GM23338 (cell line): Measurements from ENCODE around the gene TVP23A. TPM values are rescaled to one million over a fixed set of nuclear protein-coding genes. Genes with fewer than 3 reads are reported as not detected.
"Not testable (repeated sequence)": the region's sequence is repeated elsewhere in the genome, so short reads cannot be mapped to it uniquely, and the experiment has no call there.

Experiments used
- ATAC-seq: fragments of 200-7000 bp; cut with Tn5 transposase; 3 replicates; pipeline ENCODE4 v1.9.1; 2020
- DNase-seq: peaks from one replicate; pipeline ENCODE4 v3.0.0-alpha.2; 2015; ENCODE audit warnings: low spot score
- H2AFZ ChIP-seq: fragments of 200-600 bp; sonication (generic); 2 replicates; pipeline ENCODE4 v1.8.0; 2016; ENCODE audit warnings: antibody characterized with exemption, mild to moderate bottlenecking, moderate library complexity
- H3F3A ChIP-seq: fragments of 200-600 bp; sonication (generic); replicated peaks from 2 replicates; pipeline ENCODE4 v1.8.0; 2017; ENCODE audit warnings: antibody characterized with exemption, mixed run types, low read depth
- H3K27ac ChIP-seq: fragments of 200-600 bp; sonication (generic); 2 replicates; pipeline ENCODE4 v1.6.1; 2016; ENCODE audit warnings: low read depth
- H3K27me3 ChIP-seq: fragments of 200-600 bp; sonication (generic); 2 replicates; pipeline ENCODE4 v1.8.0; 2016; ENCODE audit warnings: mild to moderate bottlenecking, mixed run types, moderate library complexity; ENCODE audit not compliant: insufficient read depth
- H3K36me3 ChIP-seq: fragments of 200-600 bp; sonication (generic); 2 replicates; pipeline ENCODE4 v1.8.0; 2016; ENCODE audit warnings: mild to moderate bottlenecking; ENCODE audit not compliant: insufficient read depth
- H3K4me1 ChIP-seq: fragments of 200-600 bp; sonication (generic); 2 replicates; pipeline ENCODE4 v1.8.0; 2016; ENCODE audit warnings: mild to moderate bottlenecking, moderate library complexity; ENCODE audit not compliant: insufficient read depth
- H3K4me2 ChIP-seq: fragments of 200-600 bp; sonication (generic); 2 replicates; pipeline ENCODE4 v1.7.1; 2017; ENCODE audit warnings: mixed run types
- H3K4me3 ChIP-seq: fragments of 200-600 bp; sonication (generic); 2 replicates; pipeline ENCODE4 v1.6.1; 2016; ENCODE audit warnings: mixed run types
- H3K79me2 ChIP-seq: fragments of 200-600 bp; sonication (generic); replicated peaks from 2 replicates; pipeline ENCODE4 v1.8.0; 2017; ENCODE audit warnings: mild to moderate bottlenecking; ENCODE audit not compliant: insufficient read depth
- H3K9me2 ChIP-seq: fragments of 200-600 bp; sonication (generic); 2 replicates; pipeline ENCODE4 v1.8.0; 2017; ENCODE audit not compliant: insufficient read depth
- H4K20me1 ChIP-seq: fragments of 200-600 bp; sonication (generic); replicated peaks from 2 replicates; pipeline ENCODE4 v1.8.0; 2017; ENCODE audit warnings: mild to moderate bottlenecking; ENCODE audit not compliant: insufficient read depth
- H3K27ac Mint-ChIP-seq: 2 replicates; pipeline ENCODE4 v1.8.0; 2020; ENCODE audit warnings: inconsistent platforms, mild to moderate bottlenecking, moderate library complexity, mixed read lengths
- H3K27me3 Mint-ChIP-seq: 3 replicates; pipeline ENCODE4 v1.8.0; 2022; ENCODE audit warnings: low read depth, mild to moderate bottlenecking, moderate library complexity, mixed read lengths, inconsistent platforms; ENCODE audit not compliant: insufficient read depth, poor library complexity
- H3K36me3 Mint-ChIP-seq: 3 replicates; pipeline ENCODE4 v1.8.0; 2021; ENCODE audit warnings: low read depth, mild to moderate bottlenecking, inconsistent platforms, moderate library complexity, mixed read lengths
- H3K4me1 Mint-ChIP-seq: 3 replicates; pipeline ENCODE4 v1.8.0; 2020; ENCODE audit warnings: mild to moderate bottlenecking, inconsistent platforms, mixed read lengths
- H3K4me3 Mint-ChIP-seq: 3 replicates; pipeline ENCODE4 v1.8.0; 2021; ENCODE audit warnings: moderate library complexity, mild to moderate bottlenecking, inconsistent platforms, mixed read lengths
- H3K9me3 Mint-ChIP-seq: 3 replicates; pipeline ENCODE4 v1.8.0; 2020; ENCODE audit warnings: moderate library complexity, mild to moderate bottlenecking, inconsistent platforms, mixed read lengths
- CREB1 ChIP-seq: fragments of 250-450 bp; sonication (Bioruptor Pico); IDR thresholded peaks from 2 replicates; pipeline ENCODE4 v1.5.0; 2020; ENCODE audit warnings: low read depth, mild to moderate bottlenecking, moderate library complexity
- CTCF ChIP-seq, 2 experiments: fragments of 200-600 bp in 1 of 2; sonication (generic) in 1 of 2; conservative IDR thresholded peaks; 2 replicates each; pipeline versions ENCODE4 v1.5.1 to v1.6.1; 2016 to 2017; ENCODE audit warnings: antibody characterized with exemption in 2 of 2, low read depth in 2 of 2, mild to moderate bottlenecking in 2 of 2, moderate library complexity in 1 of 2
- EZH2 ChIP-seq: fragments of 200-600 bp; sonication (generic); IDR thresholded peaks from one replicate; pipeline ENCODE4 v1.8.0; 2017; ENCODE audit warnings: antibody characterized with exemption, mild to moderate bottlenecking, low read depth; ENCODE audit not compliant: unreplicated experiment
- EZH2phosphoT487 ChIP-seq: fragments of 200-600 bp; sonication (generic); IDR thresholded peaks from one replicate; pipeline ENCODE4 v1.8.1; 2018; ENCODE audit warnings: antibody characterized with exemption; ENCODE audit not compliant: unreplicated experiment
- JUNB ChIP-seq: IDR thresholded peaks from one replicate; pipeline ENCODE4 v1.6.1; 2016; ENCODE audit warnings: antibody characterized with exemption; ENCODE audit not compliant: unreplicated experiment
- NANOG ChIP-seq: IDR thresholded peaks from 2 replicates; pipeline ENCODE4 v1.6.1; 2016; ENCODE audit warnings: antibody characterized with exemption, borderline replicate concordance
- POLR2AphosphoS5 ChIP-seq: IDR thresholded peaks from 2 replicates; pipeline ENCODE4 v1.6.1; 2016; ENCODE audit warnings: antibody characterized with exemption, low read depth
- REST ChIP-seq: IDR thresholded peaks from one replicate; pipeline ENCODE4 v1.6.1; 2018; ENCODE audit warnings: antibody characterized with exemption; ENCODE audit not compliant: unreplicated experiment
- STAT1 ChIP-seq: IDR thresholded peaks from one replicate; pipeline ENCODE4 v1.6.1; 2016; ENCODE audit warnings: antibody characterized with exemption; ENCODE audit not compliant: unreplicated experiment
- ZNF114 ChIP-seq: fragments of 250-450 bp; sonication (Bioruptor Pico); IDR thresholded peaks from 2 replicates; pipeline ENCODE4 v1.5.0; 2020; ENCODE audit warnings: mild to moderate bottlenecking, moderate library complexity
- ZNF331 ChIP-seq: fragments of 250-450 bp; sonication (Bioruptor Pico); IDR thresholded peaks from 2 replicates; pipeline ENCODE4 v1.5.0; 2020; ENCODE audit warnings: low read depth, mild to moderate bottlenecking, moderate library complexity
- ZNF462 ChIP-seq: fragments of 250-450 bp; sonication (Bioruptor Pico); IDR thresholded peaks from 2 replicates; pipeline ENCODE4 v1.5.0; 2020; ENCODE audit warnings: mild to moderate bottlenecking, moderate library complexity
- polyA plus RNA-seq: library from polyadenylated mRNA; unstranded; fragments of >200 nt; fragmentation: Nextera tagmentation; extraction: Ambion mirVana; gene quantifications from 2 replicates; pipeline ENCODE4 v1.2.1, GENCODE V29; 2016
- total RNA-seq: library from RNA; depleted of rRNA; stranded (reverse); fragments of >200 nt; shearing (Covaris generic); gene quantifications from 2 replicates; pipeline ENCODE4 v1.2.3, GENCODE V29; 2014

Gene TVP23A
- total and polyA plus RNA-seq, 2 experiments from 2014 or later: 2.8 to 4.5 TPM

- not testable (repeated sequence) for H3K9me2 ChIP-seq, H3K4me3 ChIP-seq, H4K20me1 ChIP-seq, H3K4me2 ChIP-seq, H3K27ac ChIP-seq, H3K27me3 ChIP-seq, H3K36me3 ChIP-seq, H3K4me1 Mint-ChIP-seq, H3K36me3 Mint-ChIP-seq, ATAC-seq, DNase-seq, H3K9me3 Mint-ChIP-seq, H3K4me3 Mint-ChIP-seq, H3K27ac Mint-ChIP-seq, H3K4me1 ChIP-seq, H3K27me3 Mint-ChIP-seq, H3F3A ChIP-seq, H3K79me2 ChIP-seq, H2AFZ ChIP-seq
Measured at GRCh38 chr16:10776923-10777322, 41.7 kb downstream of the TVP23A start.

DNA sequence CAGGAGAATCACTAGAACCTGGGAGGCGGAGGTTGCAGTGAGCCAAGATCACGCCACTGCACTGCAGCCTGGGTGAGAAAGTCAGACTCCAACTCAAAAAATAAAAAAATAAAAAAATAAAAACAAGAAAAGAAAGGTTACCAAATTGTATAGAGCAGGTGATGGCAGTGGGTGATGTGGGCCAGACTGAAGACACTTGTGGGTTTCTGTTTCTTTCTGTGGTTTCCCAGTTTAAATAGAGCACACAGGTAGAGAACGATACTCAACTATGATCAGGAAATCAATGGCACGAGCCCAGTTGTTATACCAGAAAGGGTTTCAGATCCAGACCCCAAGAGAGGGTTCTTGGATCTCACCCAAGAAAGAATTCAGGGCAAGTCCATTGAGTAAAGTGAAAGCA, 42.3 kb downstream of the TVP23A start:
- H3K4me3 ChIP-seq: no peak overlapping the region
- H3K4me2 ChIP-seq: no peak overlapping the region
- Mint-ChIP-seq H3K9me3 (peaks cover 4% of the 10 kb centered on the region; the same call in 1 of the 3 replicates), H3K27ac (no peak overlapping the region), H3K27me3 (peaks cover 3% of the 10 kb centered on the region), H3K4me1 (peaks cover 2% of the 10 kb centered on the region; the same call in 2 of the 3 replicates), H3K36me3 (0 out of 3 replicates have a peak, but pooled peaks cover under 1% of the 10 kb centered on the region), H3K4me3 (no peak overlapping the region)
- no peaks in the 10 kb centered on the region for H3K4me1 ChIP-seq
- H3K36me3 ChIP-seq: no peaks in the 10 kb centered on the region
- no peak for ATAC-seq
- H2AFZ ChIP-seq: no peak overlapping the region
- H3K27me3 ChIP-seq: no peaks in the 10 kb centered on the region
- no peaks in the 10 kb centered on the region for H3F3A ChIP-seq
- H3K9me2 ChIP-seq: no peaks in the 10 kb centered on the region
- TF ChIP-seq CTCF (conservative IDR thresholded peaks at IDR 0.05; ENCODE audit: low read depth in 2 of 2) (no peak), ZNF114 (CRISPR knock-in tag) (no peak), EZH2phosphoT487 (no peak), ZNF331 (CRISPR knock-in tag) (no peak), REST (no peak), NANOG (no peak), CREB1 (CRISPR knock-in tag) (no peak), POLR2AphosphoS5 (no peak), EZH2 (no peak), ZNF462 (CRISPR knock-in tag) (no peak), STAT1 (no peak), JUNB (no peak)
- DNase-seq: no peak
- H3K27ac ChIP-seq: no peak overlapping the region
- H4K20me1 ChIP-seq: no peaks in the 10 kb centered on the region
- no peaks in the 10 kb centered on the region for H3K79me2 ChIP-seq
